SK-N-MC (cell line): ENCODE measurements around the gene COL12A1.

ENCODE experiments used
- DNase-seq: peaks from one replicate; pipeline ENCODE4 v3.0.0-alpha.2; 2011; ENCODE audit warnings: low read depth, low spot score
- H3K27ac ChIP-seq: fragments of 200-600 bp; sonication (generic); 2 replicates; pipeline ENCODE4 v1.5.1; 2016; ENCODE audit warnings: mixed run types
- H3K36me3 ChIP-seq: fragments of 200-600 bp; sonication (generic); 2 replicates; pipeline ENCODE4 v1.6.1; 2017; ENCODE audit warnings: antibody characterized with exemption, low read length, mixed read lengths; ENCODE audit not compliant: insufficient read depth
- H3K4me3 ChIP-seq: fragments of 200-600 bp; sonication (generic); 2 replicates; pipeline ENCODE4 v1.5.1; 2016
- H3K9ac ChIP-seq: fragments of 200-600 bp; sonication (generic); 2 replicates; pipeline ENCODE4 v1.8.0; 2017; ENCODE audit warnings: mixed run types, mixed read lengths; ENCODE audit not compliant: insufficient read length
- H3K9me3 ChIP-seq: fragments of 200-600 bp; sonication (generic); 2 replicates; pipeline ENCODE4 v1.6.1; 2017; ENCODE audit warnings: low read depth, mild to moderate bottlenecking, antibody characterized with exemption, low read length, moderate library complexity, mixed read lengths
- EZH2 ChIP-seq: fragments of 200-600 bp; sonication (generic); IDR thresholded peaks from one replicate; pipeline ENCODE4 v1.6.1; 2017; ENCODE audit warnings: antibody characterized with exemption
- FOXP2 ChIP-seq: optimal IDR thresholded peaks from 2 replicates; pipeline ENCODE3; 2011; ENCODE audit warnings: mild to moderate bottlenecking, moderate library complexity; ENCODE audit not compliant: insufficient read depth; ENCODE audit errors: extremely low read length, control extremely low read depth
- POLR2AphosphoS5 ChIP-seq: IDR thresholded peaks from 2 replicates; pipeline ENCODE4 v1.6.1; 2012; ENCODE audit warnings: mild to moderate bottlenecking, low read depth, low read length, borderline replicate concordance

COL12A1 gene

DNA sequence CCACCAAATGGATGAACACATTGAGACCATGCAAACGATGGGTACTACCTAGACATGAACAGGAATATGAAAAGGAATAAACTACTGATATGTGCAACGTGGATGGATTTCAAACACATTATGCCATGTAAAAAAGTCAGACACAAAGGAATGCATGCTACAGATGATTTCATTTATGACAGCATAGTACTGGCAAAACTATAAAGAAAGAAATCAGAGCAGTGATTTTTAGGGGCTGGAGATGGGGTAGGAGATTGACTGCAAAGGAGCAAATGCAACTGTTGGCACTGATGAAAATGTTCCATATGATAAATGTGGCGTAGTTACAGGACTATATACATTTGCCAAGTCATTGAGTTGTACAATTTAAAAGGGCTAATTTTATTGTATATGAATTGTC, 13.4 kb upstream of the COL12A1 start:
- Histone ChIP-seq H3K27ac (no peak overlapping the region), H3K9ac (no peak overlapping the region), H3K9me3 (no peaks in the 10 kb centered on the region), H3K36me3 (no peaks in the 10 kb centered on the region), H3K4me3 (no peak overlapping the region)
- no peak for DNase-seq
- TF ChIP-seq POLR2AphosphoS5 (no peak), EZH2 (no peak), FOXP2 (no peak)

DNA sequence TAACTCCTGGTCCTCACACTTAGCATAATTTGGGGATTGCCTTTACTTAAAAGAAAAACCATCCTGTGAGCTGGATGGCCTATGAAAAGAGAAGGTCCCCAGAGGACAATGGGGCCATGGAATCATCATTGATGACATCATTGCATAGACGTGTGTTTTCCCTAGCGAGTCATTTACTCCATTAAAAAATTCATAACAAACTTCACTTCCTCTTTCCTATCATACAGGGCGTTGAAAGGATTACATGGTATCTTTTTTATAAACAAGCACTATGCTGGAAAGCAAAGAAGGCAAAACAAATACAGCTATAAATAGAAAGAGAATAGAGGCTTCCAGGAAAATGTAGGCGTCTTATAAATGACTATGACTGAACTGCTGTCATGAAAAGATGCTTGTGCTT, 11.3 kb upstream of the COL12A1 start:
- DNase-seq = no peak
- H3K9me3 ChIP-seq = no peaks in the 10 kb centered on the region
- H3K36me3 ChIP-seq = no peaks in the 10 kb centered on the region
- H3K9ac ChIP-seq = no peak overlapping the region
- TF ChIP-seq POLR2AphosphoS5 (no peak), EZH2 (no peak), FOXP2 (no peak)
- H3K27ac ChIP-seq = no peak overlapping the region
- H3K4me3 ChIP-seq = no peak overlapping the region

- no peak overlapping the region for H3K27ac ChIP-seq
- no peak for DNase-seq
- TF ChIP-seq FOXP2 (no peak), EZH2 (no peak), POLR2AphosphoS5 (no peak)
- no peak overlapping the region for H3K9ac ChIP-seq
- no peaks in the 10 kb centered on the region for H3K9me3 ChIP-seq
- no peak overlapping the region for H3K4me3 ChIP-seq
- H3K36me3 ChIP-seq = no peaks in the 10 kb centered on the region
Measured at GRCh38 chr6:75215291-75215690, 9.4 kb upstream of the COL12A1 start.

- H3K27ac ChIP-seq = no peak overlapping the region
- TF ChIP-seq FOXP2 (no peak), POLR2AphosphoS5 (no peak), EZH2 (no peak)
Measured at GRCh38 chr6:75213732-75214131, 7.9 kb upstream of the COL12A1 start.

GRCh38 chr6:75213112-75213511, 7.3 kb upstream of the COL12A1 start:
- no peak for DNase-seq
- Histone ChIP-seq H3K36me3 (no peaks in the 10 kb centered on the region), H3K27ac (no peak overlapping the region), H3K9ac (no peak overlapping the region), H3K9me3 (no peaks in the 10 kb centered on the region), H3K4me3 (no peak overlapping the region)
- TF ChIP-seq FOXP2 (no peak), EZH2 (no peak), POLR2AphosphoS5 (no peak)

More at GRCh38 chr6:75213732-75214131, 7.9 kb upstream of the COL12A1 start:
- no peak overlapping the region for H3K4me3 ChIP-seq
- H3K9ac ChIP-seq = no peak overlapping the region
- DNase-seq = no peak
- no peaks in the 10 kb centered on the region for H3K9me3 ChIP-seq
- no peaks in the 10 kb centered on the region for H3K36me3 ChIP-seq

DNA sequence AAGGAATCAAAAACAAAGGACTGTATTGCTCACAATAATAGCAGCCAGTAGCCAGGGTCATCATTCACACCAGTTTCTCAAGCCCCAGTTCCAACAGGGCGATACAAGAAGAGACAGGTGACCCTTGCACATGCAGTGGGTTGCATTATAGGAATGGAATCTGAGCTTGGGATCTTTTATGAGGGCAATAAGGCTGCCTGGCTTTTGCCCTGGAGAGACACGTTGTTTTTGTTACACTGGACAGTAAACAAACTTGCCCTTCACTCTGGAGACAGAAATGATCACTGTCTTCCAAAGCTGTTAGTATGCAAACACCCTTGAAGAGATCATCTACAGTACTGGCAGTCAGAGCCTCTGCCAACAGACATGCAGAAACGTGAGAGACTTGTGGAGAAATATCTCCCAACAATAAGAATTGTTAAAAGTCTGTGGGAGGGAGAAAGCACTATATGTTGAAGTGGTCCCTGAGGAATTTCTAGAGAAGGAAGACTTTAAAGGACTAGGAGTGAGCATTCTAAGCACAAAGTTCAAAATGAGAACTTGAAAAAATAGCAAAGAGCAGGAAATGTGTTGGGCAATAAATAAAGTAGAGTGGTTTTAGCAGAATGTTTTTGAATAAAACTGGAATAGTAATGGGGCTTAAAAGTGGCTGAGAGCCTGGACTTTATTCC, 6.2 kb upstream of the COL12A1 start:
- H3K9ac ChIP-seq = no peak overlapping the region
- DNase-seq = peak; percentile 66
- no peak overlapping the region for H3K27ac ChIP-seq

DNA sequence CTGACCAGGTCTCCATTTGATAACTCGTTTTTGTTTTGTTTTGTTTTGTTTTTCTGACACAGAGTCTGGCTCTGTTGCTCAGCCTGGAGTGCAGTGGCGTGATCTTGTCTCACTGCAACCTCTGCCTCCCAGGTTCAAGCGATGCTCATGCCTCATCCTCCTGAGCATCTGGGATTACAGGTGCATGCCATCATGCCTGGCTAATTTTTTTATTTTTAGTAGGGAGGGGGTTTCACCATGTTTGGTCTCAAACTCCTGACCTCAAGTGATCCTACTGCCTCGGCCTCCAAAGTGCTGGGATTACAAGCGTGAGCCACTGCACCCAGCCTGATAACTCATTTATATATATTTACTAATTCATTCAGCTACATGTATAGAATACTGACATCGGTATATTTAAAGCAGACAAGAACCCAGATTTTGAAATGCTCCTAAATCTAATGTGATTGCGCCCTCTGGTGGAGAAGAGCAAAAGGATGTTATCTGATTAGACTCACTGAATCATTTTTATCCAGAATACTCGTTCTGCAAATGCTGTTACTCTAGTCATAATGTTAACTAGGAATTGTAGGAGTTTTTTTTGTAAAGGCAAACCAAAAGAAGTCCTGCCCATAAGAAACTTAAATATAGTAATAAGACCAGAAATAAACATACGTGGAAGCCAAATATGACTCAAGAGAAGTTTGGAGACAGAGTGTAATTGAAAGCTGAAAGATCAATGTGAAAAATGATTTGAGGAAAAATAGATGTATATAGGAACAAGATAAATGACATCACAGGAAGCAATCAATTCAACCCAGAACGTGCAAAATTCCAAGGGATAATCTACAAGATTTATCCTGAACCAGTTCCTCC, 5.3 kb upstream of the COL12A1 start:
- TF ChIP-seq EZH2 (no peak), POLR2AphosphoS5 (no peak), FOXP2 (no peak)
- Histone ChIP-seq H3K36me3 (no peaks in the 10 kb centered on the region), H3K27ac (no peak overlapping the region), H3K9me3 (no peaks in the 10 kb centered on the region), H3K9ac (no peak overlapping the region), H3K4me3 (no peak overlapping the region)
- DNase-seq = peak; percentile 64

More for the DNA sequence above, 6.2 kb upstream of the COL12A1 start:
- Histone ChIP-seq H3K36me3 (no peaks in the 10 kb centered on the region), H3K4me3 (0 out of 2 replicates have a peak overlapping the region, but pooled peaks have one; percentile 3), H3K9me3 (no peaks in the 10 kb centered on the region)
- TF ChIP-seq FOXP2 (no peak), EZH2 (no peak), POLR2AphosphoS5 (no peak)

- Histone ChIP-seq H3K9ac (no peak overlapping the region), H3K9me3 (no peaks in the 10 kb centered on the region), H3K27ac (no peak overlapping the region), H3K4me3 (peak overlapping the region; percentile 74), H3K36me3 (no peaks in the 10 kb centered on the region)
- DNase-seq = no peak
- TF ChIP-seq POLR2AphosphoS5 (no peak), EZH2 (no peak), FOXP2 (no peak)
Measured at GRCh38 chr6:75209184-75209723, 3.4 kb upstream of the COL12A1 start.
